Right renal pelvis (tissue), 4 donors: ENCODE measurements around the gene CDC14B. TPM values are rescaled to one million over a fixed set of nuclear protein-coding genes. Genes with fewer than 3 reads are reported as not detected.

Source experiments
- DNase-seq, 4 donors: peaks; one replicate each; pipeline ENCODE4 v3.0.0-alpha.2; 2013; ENCODE audit warnings: low read depth in 4 of 4, low spot score in 3 of 4, missing footprints in 1 of 4
- polyA plus RNA-seq, 4 donors: library from polyadenylated mRNA; unstranded; fragments of 120-200 nt; gene quantifications; one replicate each; pipeline ENCODE4 v1.2.1, GENCODE V29; 2013; ENCODE audit not compliant: insufficient read length in 4 of 4

The CDC14B gene
- polyA plus RNA-seq, 4 donors: 25.0 to 29.8 (median 28.9) TPM

GRCh38 chr9:96457266-96457665 is 162.4 kb downstream of the CDC14B start:
- no peak for DNase-seq

DNA sequence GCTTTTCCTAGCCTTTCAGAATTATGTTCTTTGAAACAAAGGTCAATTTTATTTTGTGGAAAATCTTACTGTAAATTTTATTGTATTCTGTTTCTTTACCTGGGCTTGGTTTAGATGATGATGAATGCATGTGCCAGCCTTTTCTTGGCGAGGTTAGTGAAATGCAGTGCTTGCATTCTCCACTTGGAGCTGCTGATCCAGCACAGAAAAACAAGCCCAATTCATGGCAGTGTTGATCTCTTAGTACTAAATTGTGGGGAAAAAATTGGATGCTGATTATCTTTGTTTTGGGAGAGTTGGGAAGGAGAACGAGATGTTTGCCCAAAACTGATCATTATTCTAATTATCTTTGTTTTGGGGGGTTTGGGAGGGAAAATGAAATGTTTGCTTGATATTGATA is 166.0 kb downstream of the CDC14B start:
- no peak for DNase-seq

- DNase-seq: peak in 1 of 4 donors; percentile 21
These were observed 168.8 kb downstream of the CDC14B start for GRCh38 chr9:96450613-96451528.

Other genes starting within 250 kb of the CDC14B start
- gene SLC35D2, start 236.1 kb downstream of the CDC14B start, polyA plus RNA-seq: 10 to 100 TPM; 37.6 to 41.5 (median 39.0) TPM
- gene ZNF367, start 201.5 kb downstream of the CDC14B start, polyA plus RNA-seq: 10 to 100 TPM in 3 of 4 donors, 1 to 10 TPM in 1; 10.0 to 12.0 (median 10.2) TPM
- gene HABP4, start 169.7 kb downstream of the CDC14B start, polyA plus RNA-seq: 10 to 100 TPM; 20.9 to 22.5 (median 21.6) TPM
- 1 to 10 TPM; 5.8 to 7.4 (median 6.7) TPM for gene PRXL2C, start 35.5 kb upstream of the CDC14B start, polyA plus RNA-seq
- gene ZNF510, start 158.2 kb upstream of the CDC14B start, polyA plus RNA-seq: 10 to 100 TPM; 17.9 to 23.2 (median 21.7) TPM
- gene ZNF782, start 234.7 kb upstream of the CDC14B start, polyA plus RNA-seq: 1 to 10 TPM; 6.7 to 8.5 (median 7.5) TPM